GM12801 (cell line): ENCODE data around the gene CCDC13.

Experiments used
- CTCF ChIP-seq: IDR thresholded peaks from one replicate; pipeline ENCODE4 v1.5.1; 2011; ENCODE audit warnings: control low read depth; ENCODE audit not compliant: insufficient read length; ENCODE audit errors: extremely low read depth

CCDC13 gene

GRCh38 chr3:42786631-42787030 lies 13.6 kb upstream of the CCDC13 start:
- no peak for TF ChIP-seq CTCF

- TF ChIP-seq CTCF: no peak
These were observed 13.2 kb upstream of the CCDC13 start for GRCh38 chr3:42786212-42786611.

- TF ChIP-seq CTCF: no peak
These were observed 8.0 kb upstream of the CCDC13 start for GRCh38 chr3:42780892-42781700.

- TF ChIP-seq CTCF: no peak
These were observed 7.3 kb upstream of the CCDC13 start for GRCh38 chr3:42780398-42780797.

- TF ChIP-seq CTCF: no peak
These were observed 5.6 kb upstream of the CCDC13 start for GRCh38 chr3:42778644-42779043.

GRCh38 chr3:42773409-42773751 lies 327 bp upstream of the CCDC13 start:
- no peak for TF ChIP-seq CTCF

- no peak for TF ChIP-seq CTCF
These were observed 1.8 kb downstream of the CCDC13 start for GRCh38 chr3:42771271-42771670.
